SK-N-SH (cell line): ENCODE data around the gene ERI3.

ENCODE experiments used
- FOXM1 ChIP-seq: IDR thresholded peaks from 2 replicates; pipeline ENCODE4 v1.4.0; 2012; ENCODE audit warnings: low read depth, mild to moderate bottlenecking
- JUND ChIP-seq: IDR thresholded peaks from 2 replicates; pipeline ENCODE4 v1.4.0; 2012
- TF ChIP-seq, protein P1 (sequence below): IDR thresholded peaks from 2 replicates; pipeline ENCODE4 v1.6.1; 2012; ENCODE audit warnings: mild to moderate bottlenecking, low read depth, low read length, moderate library complexity
- TF ChIP-seq, protein P2 (sequence below): fragments of 200-600 bp; sonication (generic); IDR thresholded peaks from 2 replicates; pipeline ENCODE4 v1.6.1; 2017; ENCODE audit warnings: antibody characterized with exemption, mild to moderate bottlenecking, moderate library complexity

DNA sequence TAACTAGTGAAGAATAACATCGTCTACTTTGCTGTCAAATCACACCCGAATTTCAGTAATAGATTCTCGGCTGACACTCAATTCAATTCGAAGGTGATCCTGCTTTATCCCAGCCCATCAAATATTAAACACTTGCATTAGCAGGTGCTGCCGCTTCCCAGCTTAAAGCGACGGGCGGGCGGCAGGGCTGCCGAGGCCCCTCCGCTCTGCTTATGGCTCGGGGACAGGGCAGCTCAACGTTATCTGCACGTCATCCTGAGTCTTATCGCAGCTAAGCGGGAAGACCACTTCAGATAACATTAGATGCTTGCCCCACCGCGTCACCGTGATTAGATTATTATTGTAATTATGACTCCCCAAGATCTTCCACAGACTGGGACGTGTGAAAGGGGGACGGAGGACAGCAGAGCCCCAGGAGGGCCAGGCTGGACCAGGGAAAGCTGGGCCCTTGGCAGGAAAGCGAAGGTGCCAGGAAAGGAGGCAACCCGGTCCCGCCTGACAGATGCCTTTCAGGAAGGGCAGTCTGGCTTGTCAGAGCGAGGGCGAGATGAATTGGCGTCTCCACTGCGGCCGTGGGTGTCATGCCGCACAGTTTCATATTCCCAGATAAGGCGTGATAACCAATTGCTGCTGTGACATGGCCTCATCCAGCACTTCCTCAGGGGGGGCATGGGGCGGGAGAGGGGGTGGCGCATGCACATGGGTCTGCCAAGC is 104.8 kb downstream of the ERI3 start:
- TF ChIP-seq, protein P1, sequence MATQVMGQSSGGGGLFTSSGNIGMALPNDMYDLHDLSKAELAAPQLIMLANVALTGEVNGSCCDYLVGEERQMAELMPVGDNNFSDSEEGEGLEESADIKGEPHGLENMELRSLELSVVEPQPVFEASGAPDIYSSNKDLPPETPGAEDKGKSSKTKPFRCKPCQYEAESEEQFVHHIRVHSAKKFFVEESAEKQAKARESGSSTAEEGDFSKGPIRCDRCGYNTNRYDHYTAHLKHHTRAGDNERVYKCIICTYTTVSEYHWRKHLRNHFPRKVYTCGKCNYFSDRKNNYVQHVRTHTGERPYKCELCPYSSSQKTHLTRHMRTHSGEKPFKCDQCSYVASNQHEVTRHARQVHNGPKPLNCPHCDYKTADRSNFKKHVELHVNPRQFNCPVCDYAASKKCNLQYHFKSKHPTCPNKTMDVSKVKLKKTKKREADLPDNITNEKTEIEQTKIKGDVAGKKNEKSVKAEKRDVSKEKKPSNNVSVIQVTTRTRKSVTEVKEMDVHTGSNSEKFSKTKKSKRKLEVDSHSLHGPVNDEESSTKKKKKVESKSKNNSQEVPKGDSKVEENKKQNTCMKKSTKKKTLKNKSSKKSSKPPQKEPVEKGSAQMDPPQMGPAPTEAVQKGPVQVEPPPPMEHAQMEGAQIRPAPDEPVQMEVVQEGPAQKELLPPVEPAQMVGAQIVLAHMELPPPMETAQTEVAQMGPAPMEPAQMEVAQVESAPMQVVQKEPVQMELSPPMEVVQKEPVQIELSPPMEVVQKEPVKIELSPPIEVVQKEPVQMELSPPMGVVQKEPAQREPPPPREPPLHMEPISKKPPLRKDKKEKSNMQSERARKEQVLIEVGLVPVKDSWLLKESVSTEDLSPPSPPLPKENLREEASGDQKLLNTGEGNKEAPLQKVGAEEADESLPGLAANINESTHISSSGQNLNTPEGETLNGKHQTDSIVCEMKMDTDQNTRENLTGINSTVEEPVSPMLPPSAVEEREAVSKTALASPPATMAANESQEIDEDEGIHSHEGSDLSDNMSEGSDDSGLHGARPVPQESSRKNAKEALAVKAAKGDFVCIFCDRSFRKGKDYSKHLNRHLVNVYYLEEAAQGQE = no peak
- TF ChIP-seq, protein P2, sequence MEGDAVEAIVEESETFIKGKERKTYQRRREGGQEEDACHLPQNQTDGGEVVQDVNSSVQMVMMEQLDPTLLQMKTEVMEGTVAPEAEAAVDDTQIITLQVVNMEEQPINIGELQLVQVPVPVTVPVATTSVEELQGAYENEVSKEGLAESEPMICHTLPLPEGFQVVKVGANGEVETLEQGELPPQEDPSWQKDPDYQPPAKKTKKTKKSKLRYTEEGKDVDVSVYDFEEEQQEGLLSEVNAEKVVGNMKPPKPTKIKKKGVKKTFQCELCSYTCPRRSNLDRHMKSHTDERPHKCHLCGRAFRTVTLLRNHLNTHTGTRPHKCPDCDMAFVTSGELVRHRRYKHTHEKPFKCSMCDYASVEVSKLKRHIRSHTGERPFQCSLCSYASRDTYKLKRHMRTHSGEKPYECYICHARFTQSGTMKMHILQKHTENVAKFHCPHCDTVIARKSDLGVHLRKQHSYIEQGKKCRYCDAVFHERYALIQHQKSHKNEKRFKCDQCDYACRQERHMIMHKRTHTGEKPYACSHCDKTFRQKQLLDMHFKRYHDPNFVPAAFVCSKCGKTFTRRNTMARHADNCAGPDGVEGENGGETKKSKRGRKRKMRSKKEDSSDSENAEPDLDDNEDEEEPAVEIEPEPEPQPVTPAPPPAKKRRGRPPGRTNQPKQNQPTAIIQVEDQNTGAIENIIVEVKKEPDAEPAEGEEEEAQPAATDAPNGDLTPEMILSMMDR = no peak
- no peak for TF ChIP-seq JUND
- TF ChIP-seq FOXM1 = no peak
